Measurements from ENCODE around the gene VAMP1. TPM values are rescaled to one million over a fixed set of nuclear protein-coding genes. Genes with fewer than 3 reads are reported as not detected.

Gene VAMP1
- total RNA-seq, 1 experiment from 2014 or later: 7.4 TPM

- BruUV-seq (replicated peaks): no TSS peak
- Mint-ChIP-seq H3K4me3 (ENCODE audit: low read depth, unreplicated experiment) (no peak overlapping the region), H3K27ac (ENCODE audit: unreplicated experiment) (no peak overlapping the region), H3K27me3 (ENCODE audit: unreplicated experiment) (no peaks in the 10 kb centered on the region), H3K4me1 (ENCODE audit: low read depth, unreplicated experiment) (no peaks in the 10 kb centered on the region), H3K36me3 (ENCODE audit: insufficient read depth, unreplicated experiment) (peaks cover 50% of the 10 kb centered on the region), H3K9me3 (ENCODE audit: low read depth, unreplicated experiment) (no peaks in the 10 kb centered on the region)
- CTCF ChIA-PET: no interaction called here
- DNase-seq: no peak
- TF ChIP-seq CTCF (IDR thresholded peaks at IDR 0.05; ENCODE audit: unreplicated experiment): no peak
- intact Hi-C loops (cut with micrococcal nuclease; ENCODE audit: unreplicated experiment): no loop called here
Observed at GRCh38 chr12:6461401-6462233, 8.9 kb downstream of the VAMP1 start.

GRCh38 chr12:6460751-6461371 is 9.6 kb downstream of the VAMP1 start:
- CTCF ChIA-PET: no interaction called here
- Mint-ChIP-seq H3K4me1 (ENCODE audit: low read depth, unreplicated experiment) (no peaks in the 10 kb centered on the region), H3K27ac (ENCODE audit: unreplicated experiment) (no peak overlapping the region), H3K27me3 (ENCODE audit: unreplicated experiment) (no peaks in the 10 kb centered on the region), H3K4me3 (ENCODE audit: low read depth, unreplicated experiment) (no peak overlapping the region), H3K36me3 (ENCODE audit: insufficient read depth, unreplicated experiment) (peaks cover 46% of the 10 kb centered on the region), H3K9me3 (ENCODE audit: low read depth, unreplicated experiment) (no peaks in the 10 kb centered on the region)
- TF ChIP-seq CTCF (IDR thresholded peaks at IDR 0.05; ENCODE audit: unreplicated experiment): no peak
- intact Hi-C loops (cut with micrococcal nuclease; ENCODE audit: unreplicated experiment): no loop called here
- DNase-seq: no peak
- no TSS peak for BruUV-seq (replicated peaks)

GRCh38 chr12:6459004-6459337 is 11.5 kb downstream of the VAMP1 start:
- Mint-ChIP-seq H3K27ac (ENCODE audit: unreplicated experiment) (no peak overlapping the region), H3K36me3 (ENCODE audit: insufficient read depth, unreplicated experiment) (peaks cover 34% of the 10 kb centered on the region), H3K4me1 (ENCODE audit: low read depth, unreplicated experiment) (no peaks in the 10 kb centered on the region), H3K4me3 (ENCODE audit: low read depth, unreplicated experiment) (no peak overlapping the region), H3K9me3 (ENCODE audit: low read depth, unreplicated experiment) (no peaks in the 10 kb centered on the region), H3K27me3 (ENCODE audit: unreplicated experiment) (no peaks in the 10 kb centered on the region)
- DNase-seq: no peak
- TF ChIP-seq CTCF (IDR thresholded peaks at IDR 0.05; ENCODE audit: unreplicated experiment): no peak
- intact Hi-C loops (cut with micrococcal nuclease; ENCODE audit: unreplicated experiment): no loop called here
- CTCF ChIA-PET: no interaction called here
- no TSS peak for BruUV-seq (replicated peaks)

- no TSS peak for BruUV-seq (replicated peaks)
- intact Hi-C loops (cut with micrococcal nuclease; ENCODE audit: unreplicated experiment): no loop called here
Observed at GRCh38 chr12:6458281-6459003, 12.0 kb downstream of the VAMP1 start.

More at GRCh38 chr12:6458281-6459003, 12.0 kb downstream of the VAMP1 start:
- no peak for TF ChIP-seq CTCF (IDR thresholded peaks at IDR 0.05; ENCODE audit: unreplicated experiment)
- no peak for DNase-seq
- no peaks in the 10 kb centered on the region for H3K27me3 Mint-ChIP-seq (ENCODE audit: unreplicated experiment)
- H3K4me1 Mint-ChIP-seq (ENCODE audit: low read depth, unreplicated experiment): peaks cover under 1% of the 10 kb centered on the region
- H3K4me3 Mint-ChIP-seq (ENCODE audit: low read depth, unreplicated experiment): no peak overlapping the region
- CTCF ChIA-PET: interaction anchor here (0.7 kb wide), 1 partner anchor 13 kb away, joined by 3 read pairs; no protein-coding TSS in a partner anchor
- peaks cover 34% of the 10 kb centered on the region for H3K36me3 Mint-ChIP-seq (ENCODE audit: insufficient read depth, unreplicated experiment)
- no peaks in the 10 kb centered on the region for H3K9me3 Mint-ChIP-seq (ENCODE audit: low read depth, unreplicated experiment)
- H3K27ac Mint-ChIP-seq (ENCODE audit: unreplicated experiment): no peak overlapping the region
